ENCODE results near the gene DDX23. TPM values are rescaled to one million over a fixed set of nuclear protein-coding genes. Genes with fewer than 3 reads are reported as not detected.
"Not testable (repeated sequence)": the region's sequence is repeated elsewhere in the genome, so short reads cannot be mapped to it uniquely, and the experiment has no call there.

Gene DDX23
- total RNA-seq, 1 donor from 2014 or later, result 48.8 TPM

DNA sequence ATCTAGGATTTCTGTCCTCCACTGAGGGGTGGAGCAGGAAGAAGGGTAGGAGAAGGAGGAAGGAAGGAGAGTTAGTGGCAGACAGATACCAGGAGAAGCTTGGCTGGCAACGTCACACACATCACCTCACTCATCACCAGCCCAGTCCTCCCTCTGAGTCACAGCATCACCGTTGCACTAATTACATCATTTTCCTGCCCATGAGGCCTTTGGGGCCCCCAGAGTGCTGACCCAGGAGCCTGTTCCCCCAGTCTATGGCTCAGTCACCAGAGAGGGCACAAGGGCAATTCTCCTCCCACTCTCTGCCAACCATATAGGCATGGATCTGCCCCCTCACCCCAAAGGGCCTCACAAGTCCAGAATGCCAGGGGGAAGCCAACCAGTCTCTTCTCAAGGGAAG, 9.1 kb upstream of the DDX23 start:
- DNase-seq, result no peak

GRCh38 chr12:48860236-48860635, 8.3 kb upstream of the DDX23 start:
- DNase-seq, result not testable (repeated sequence)

GRCh38 chr12:48859607-48860006, 7.6 kb upstream of the DDX23 start:
- DNase-seq, result no peak

GRCh38 chr12:48858043-48858442, 6.1 kb upstream of the DDX23 start:
- DNase-seq, result no peak

DNA sequence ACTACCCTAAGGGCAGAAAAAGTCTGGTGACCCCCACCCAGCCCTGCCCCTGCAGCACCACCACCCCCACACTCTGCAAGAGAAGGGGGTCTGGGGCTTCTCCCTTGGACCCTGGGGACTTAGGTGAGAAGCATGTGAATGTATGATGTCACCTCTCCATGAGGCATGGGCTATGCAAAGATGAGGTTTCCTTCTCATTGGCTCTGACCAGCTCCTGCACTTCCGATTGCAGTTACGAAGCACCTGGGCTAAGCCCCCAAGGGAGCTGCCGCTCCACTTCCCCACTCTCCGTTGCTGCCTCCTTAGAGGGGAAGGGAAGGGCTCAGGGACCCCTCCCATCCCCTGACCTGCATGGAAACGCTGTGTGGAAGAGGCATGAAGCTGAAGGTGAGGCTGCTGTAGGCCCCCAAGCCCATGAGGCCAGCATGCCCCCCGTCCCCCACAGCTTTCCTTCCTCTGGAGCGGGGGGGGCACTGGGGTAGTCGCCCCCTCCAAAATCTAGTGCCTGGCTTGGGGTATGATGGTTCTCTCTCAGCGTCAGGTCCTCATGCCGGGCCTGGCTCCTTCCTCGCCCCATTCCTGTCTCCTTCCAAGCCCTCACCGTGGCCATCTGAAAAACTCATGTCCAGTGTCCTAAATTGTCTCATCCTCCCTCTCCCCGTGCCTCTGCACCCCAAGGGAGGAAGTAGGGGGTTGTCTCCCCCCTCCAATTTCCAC, 5.5 kb upstream of the DDX23 start:
- DNase-seq, result no peak

GRCh38 chr12:48856379-48856778, 4.4 kb upstream of the DDX23 start:
- no peak for DNase-seq

GRCh38 chr12:48854932-48855331, 3.0 kb upstream of the DDX23 start:
- DNase-seq, result not testable (repeated sequence)

- DNase-seq, result no peak
Measured at GRCh38 chr12:48854488-48854887, 2.5 kb upstream of the DDX23 start.

DNA sequence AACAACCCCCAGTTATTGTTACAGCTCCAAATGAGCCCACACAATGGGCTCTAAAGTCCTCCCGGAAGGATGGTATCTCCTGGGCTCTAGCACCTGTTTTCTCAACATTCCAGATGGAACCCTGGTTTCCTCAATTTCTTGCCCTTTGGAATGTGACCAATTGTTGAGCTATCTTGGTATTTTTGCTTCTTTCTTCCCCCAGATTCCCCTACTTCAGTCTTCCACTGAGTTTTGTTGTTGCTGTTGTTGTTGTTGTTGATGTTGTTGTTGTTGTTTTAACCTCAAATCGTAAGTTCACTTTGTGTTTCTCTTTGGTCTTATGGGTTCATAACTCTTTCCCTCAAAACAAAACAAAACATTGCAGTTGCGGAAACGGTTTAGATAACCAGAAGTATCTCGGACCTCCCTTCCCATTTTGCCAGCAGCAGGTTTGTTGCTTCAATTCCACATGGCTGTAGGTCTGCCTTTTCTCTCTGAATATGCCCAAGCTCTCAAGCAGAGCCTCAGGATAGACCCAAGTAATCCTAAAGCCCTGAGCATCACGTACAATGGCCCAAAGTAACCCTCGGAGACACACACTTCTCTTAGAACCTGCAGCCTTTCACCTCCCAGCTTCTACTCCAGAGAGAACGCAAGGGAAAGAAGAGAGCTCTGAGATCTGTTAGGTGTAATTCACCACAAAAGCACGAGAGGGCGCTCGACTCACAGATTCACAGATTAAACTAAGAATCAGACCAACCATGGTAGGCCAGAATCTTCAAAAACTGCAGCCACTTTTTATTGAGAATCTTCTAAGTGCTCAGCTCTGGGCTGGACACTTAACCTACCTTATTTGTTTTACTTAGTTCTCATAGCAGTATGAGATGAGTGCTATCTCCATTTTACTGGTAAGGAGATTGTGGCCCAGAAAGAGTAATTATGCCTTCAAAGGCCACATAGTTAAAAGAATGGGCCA, 1.0 kb upstream of the DDX23 start:
- DNase-seq, result peak; percentile 84

- not testable (repeated sequence) for DNase-seq
Measured at GRCh38 chr12:48842021-48842420, 9.9 kb downstream of the DDX23 start.

- DNase-seq, result no peak
Measured at GRCh38 chr12:48838048-48838447, 13.9 kb downstream of the DDX23 start.

DNA sequence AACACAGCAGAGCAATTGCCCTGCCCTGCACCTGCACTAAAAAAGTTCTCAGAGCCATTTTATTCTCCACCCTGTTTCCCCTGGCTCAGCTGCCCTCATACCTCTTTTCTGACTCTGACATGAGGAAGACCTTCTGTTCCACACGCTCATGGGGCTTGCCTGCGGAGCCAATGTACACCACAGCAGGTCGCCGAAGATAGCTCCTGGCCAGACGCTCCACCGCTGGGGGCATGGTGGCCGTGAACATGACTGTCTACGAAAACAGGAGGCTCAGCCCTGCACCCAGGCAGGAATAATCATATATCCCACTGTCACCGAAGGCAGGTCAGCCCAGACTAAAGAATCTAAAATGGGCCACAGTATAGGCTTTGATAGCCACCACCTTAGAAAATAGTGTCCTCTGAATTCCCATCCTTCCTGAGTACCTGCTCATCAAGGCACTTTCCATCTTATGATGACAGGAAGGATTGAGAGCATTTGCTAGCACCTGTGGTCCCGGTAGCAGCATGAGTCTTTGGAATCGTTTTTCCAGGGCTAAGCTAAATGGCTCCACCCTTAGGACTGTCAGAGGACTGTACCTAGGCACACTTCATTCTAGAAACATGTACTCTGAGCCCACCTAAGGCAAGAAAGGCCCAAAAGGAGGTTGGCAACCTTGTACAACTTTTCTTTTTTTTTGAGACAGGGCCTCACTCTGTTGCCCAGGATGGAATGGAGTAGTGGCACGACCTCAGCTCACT, 19.5 kb downstream of the DDX23 start:
- DNase-seq, result no peak

DNA sequence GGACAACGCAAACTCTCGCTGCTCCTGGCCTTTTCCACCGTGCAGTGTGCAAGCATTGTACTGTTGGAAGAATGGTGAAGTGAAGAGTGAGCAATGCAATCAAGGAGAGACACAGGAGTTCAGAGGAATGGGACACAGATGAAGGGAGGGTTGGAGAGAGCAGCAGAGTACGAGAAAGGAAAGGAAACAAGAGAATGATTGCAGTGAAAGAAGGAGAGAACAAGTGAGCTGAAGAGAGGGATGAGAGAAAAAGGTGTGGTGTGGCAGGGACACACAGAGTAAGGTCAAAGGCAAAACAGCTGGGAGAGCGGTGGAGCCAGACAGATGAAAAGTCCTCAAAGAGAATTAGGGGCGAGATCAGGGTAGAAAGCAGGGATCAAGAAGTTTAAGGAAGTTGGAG, 20.7 kb downstream of the DDX23 start:
- DNase-seq, result no peak

DNA sequence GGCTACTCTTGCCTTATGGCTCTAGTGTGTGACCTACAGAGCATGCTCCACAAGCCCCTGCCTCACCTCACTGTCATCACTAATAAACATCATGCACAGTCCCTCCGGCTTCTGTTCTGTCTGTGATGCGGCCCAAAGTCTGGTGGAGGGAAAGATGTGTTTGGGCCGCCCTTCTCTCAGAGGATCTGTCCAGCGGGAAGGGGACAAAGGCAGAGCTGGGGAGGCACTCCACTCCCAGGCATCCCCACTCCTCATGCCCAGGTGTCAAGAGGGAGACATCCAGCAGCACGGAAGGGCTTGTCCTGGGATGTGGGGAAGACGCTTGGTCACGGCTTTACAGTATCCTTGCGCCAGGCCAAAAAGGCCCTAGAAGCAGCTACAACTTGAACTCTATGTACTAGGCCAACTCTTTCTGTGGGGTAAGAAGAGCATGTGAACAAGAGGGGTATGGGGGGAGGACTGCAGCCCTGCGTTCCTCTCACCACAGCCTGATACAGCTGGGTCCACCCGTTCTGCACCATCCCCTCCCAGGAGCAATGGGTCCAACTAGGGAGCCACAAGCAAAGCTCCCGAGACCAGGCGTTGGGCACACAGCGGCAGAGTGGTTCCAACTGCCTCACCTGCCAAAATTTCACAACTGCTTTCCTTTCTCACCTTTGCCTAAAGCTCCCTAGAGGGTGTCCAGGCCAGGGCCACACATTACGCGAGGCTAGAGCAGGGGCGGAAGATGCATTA, 23.0 kb downstream of the DDX23 start:
- DNase-seq, result no peak

- no peak for DNase-seq
Measured at GRCh38 chr12:48828293-48828692, 23.7 kb downstream of the DDX23 start.

DNA sequence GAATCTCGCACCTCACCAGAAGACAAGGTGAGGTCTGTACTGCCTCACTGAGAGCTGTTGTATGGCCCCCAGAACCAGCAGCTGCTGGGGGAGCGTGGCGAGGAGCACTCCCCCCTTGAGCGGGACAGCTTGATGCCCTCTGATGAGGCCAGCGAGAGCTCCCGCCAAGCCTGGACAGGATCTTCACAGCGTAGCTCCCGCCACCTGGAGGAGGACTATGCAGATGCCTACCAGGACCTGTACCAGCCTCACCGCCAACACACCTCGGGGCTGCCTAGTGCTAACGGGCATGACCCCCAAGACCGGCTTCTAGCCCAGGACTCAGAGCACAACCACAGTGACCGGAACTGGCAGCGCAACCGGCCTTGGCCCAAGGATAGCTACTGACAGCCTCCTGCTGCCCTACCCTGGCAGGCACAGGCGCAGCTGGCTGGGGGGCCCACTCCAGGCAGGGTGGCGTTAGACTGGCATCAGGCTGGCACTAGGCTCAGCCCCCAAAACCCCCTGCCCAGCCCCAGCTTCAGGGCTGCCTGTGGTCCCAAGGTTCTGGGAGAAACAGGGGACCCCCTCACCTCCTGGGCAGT, 24.4 kb downstream of the DDX23 start:
- no peak for DNase-seq

DNA sequence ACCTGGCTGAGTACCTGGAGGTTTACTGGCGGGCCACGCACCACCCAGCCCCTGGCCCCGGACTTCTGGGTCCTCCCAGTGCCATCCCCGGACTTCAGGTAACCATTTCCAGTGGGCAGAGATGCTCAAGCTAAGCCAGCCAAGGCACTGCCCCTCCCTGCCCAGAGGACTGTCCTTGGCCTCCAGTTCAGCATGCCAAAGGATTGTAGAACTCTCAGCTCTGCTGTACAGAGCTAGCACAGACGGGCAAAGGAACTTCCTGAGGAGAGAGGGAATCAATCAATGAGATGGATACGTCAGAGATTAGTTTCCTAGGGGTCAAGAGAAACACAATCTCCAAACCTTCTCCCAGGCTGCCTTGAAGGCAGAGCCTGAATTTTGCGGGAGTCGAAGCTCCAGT, 24.9 kb downstream of the DDX23 start:
- DNase-seq, result no peak

GRCh38 chr12:48826209-48826855, 25.6 kb downstream of the DDX23 start:
- DNase-seq, result no peak

GRCh38 chr12:48824905-48825304, 27.1 kb downstream of the DDX23 start:
- DNase-seq, result no peak

DNA sequence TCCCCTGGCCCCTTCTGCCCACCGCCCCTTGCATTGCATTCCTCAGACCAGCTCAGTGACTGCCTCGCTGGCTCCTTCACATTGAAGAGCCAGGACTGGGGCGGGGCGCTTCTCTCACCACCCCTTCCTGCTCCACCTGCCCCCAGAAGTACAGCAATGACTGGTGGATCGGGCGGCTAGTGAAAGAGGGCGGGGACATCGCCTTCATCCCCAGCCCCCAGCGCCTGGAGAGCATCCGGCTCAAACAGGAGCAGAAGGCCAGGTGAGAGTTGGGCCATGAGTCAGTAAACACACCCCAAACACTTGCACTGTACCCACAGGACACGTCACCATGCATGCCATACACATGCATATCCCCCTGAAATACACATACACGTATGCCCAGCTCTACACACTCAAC, 27.9 kb downstream of the DDX23 start:
- DNase-seq, result no peak

GRCh38 chr12:48823281-48823680, 28.7 kb downstream of the DDX23 start:
- DNase-seq, result no peak
